ENCODE data around the gene RASGRP4.

Gene RASGRP4

GRCh38 chr19:38387550-38388348 is 38.3 kb downstream of the RASGRP4 start, which contains the start of gene GGN:
TSS of gene GGN (minus strand) at chr19:38388034. CDS start at chr19:38387261, 773 bp downstream.
- DNase-seq (ENCODE audit: low spot score): peak; percentile 92
- TF ChIP-seq, protein P1, sequence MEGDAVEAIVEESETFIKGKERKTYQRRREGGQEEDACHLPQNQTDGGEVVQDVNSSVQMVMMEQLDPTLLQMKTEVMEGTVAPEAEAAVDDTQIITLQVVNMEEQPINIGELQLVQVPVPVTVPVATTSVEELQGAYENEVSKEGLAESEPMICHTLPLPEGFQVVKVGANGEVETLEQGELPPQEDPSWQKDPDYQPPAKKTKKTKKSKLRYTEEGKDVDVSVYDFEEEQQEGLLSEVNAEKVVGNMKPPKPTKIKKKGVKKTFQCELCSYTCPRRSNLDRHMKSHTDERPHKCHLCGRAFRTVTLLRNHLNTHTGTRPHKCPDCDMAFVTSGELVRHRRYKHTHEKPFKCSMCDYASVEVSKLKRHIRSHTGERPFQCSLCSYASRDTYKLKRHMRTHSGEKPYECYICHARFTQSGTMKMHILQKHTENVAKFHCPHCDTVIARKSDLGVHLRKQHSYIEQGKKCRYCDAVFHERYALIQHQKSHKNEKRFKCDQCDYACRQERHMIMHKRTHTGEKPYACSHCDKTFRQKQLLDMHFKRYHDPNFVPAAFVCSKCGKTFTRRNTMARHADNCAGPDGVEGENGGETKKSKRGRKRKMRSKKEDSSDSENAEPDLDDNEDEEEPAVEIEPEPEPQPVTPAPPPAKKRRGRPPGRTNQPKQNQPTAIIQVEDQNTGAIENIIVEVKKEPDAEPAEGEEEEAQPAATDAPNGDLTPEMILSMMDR (IDR thresholded peaks at IDR 0.05; ENCODE audit: extremely low read depth, missing control alignments): no peak

GRCh38 chr19:38386971-38387549 is 39.0 kb downstream of the RASGRP4 start:
- TF ChIP-seq, protein P1 (IDR thresholded peaks at IDR 0.05; ENCODE audit: extremely low read depth, missing control alignments): no peak
- DNase-seq (ENCODE audit: low spot score): peak; percentile 52

DNA sequence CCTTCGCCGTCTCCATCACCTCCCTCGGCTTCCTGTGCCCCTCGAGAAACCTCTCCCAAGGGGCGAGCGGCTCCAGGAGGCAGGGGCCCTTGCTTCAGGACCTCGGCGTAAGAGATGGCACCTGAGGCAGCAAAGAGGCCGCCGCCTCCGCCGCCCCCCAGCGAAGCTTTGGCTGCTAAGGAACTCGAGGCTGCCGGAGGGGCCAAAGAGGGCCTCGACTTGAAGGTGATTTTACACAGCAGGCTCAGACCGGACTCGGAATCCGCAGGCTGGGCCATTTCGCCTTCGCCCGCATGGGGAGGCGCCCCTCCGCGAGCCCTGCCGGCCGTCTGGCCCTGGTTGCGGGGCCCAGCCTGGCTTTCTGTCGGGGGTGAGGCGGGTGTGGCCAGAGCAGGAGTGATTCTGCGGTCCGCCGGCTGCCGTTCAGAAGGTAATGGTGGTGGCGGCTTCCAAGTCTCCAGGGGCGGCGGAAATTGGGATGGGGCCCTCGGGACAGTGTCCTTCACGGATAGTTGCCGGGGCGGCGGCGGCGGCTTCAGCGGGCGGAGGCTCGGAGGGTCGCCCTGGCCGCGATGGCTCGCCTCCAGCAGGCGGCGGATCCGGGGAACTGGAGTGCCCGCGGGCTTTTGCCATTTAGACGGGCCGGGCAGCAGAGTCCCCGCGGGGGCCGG is 39.6 kb downstream of the RASGRP4 start:
- DNase-seq (ENCODE audit: low spot score): no peak
- TF ChIP-seq, protein P1 (IDR thresholded peaks at IDR 0.05; ENCODE audit: extremely low read depth, missing control alignments): no peak

GRCh38 chr19:38385804-38386257 is 40.2 kb downstream of the RASGRP4 start:
- TF ChIP-seq, protein P1 (IDR thresholded peaks at IDR 0.05; ENCODE audit: extremely low read depth, missing control alignments): no peak
- DNase-seq (ENCODE audit: low spot score): peak; percentile 56

GRCh38 chr19:38385057-38385803 is 40.8 kb downstream of the RASGRP4 start:
- TF ChIP-seq, protein P1 (IDR thresholded peaks at IDR 0.05; ENCODE audit: extremely low read depth, missing control alignments): no peak
- no peak for DNase-seq (ENCODE audit: low spot score)

GRCh38 chr19:38384209-38385027 is 41.6 kb downstream of the RASGRP4 start:
- no peak for DNase-seq (ENCODE audit: low spot score)
- TF ChIP-seq, protein P1 (IDR thresholded peaks at IDR 0.05; ENCODE audit: extremely low read depth, missing control alignments): no peak

All from GM20000 (cell line).